Myocyte (in vitro differentiated cells): ENCODE results near the gene UNKL. TPM values are rescaled to one million over a fixed set of nuclear protein-coding genes. Genes with fewer than 3 reads are reported as not detected.

Source experiments
- DNase-seq: peaks from one replicate; pipeline ENCODE4 v3.0.0-alpha.2; 2012; ENCODE audit warnings: low read depth
- polyA plus RNA-seq: library from polyadenylated mRNA; unstranded; fragments of >200 nt; gene quantifications from one replicate; pipeline ENCODE4 v1.2.1, GENCODE V29; 2012; ENCODE audit warnings: missing spikeins
- total RNA-seq: library from RNA; depleted of rRNA; stranded (reverse); fragments of >200 nt; gene quantifications from 2 replicates; pipeline ENCODE4 v1.2.3, GENCODE V29; 2014

UNKL gene, protein sequence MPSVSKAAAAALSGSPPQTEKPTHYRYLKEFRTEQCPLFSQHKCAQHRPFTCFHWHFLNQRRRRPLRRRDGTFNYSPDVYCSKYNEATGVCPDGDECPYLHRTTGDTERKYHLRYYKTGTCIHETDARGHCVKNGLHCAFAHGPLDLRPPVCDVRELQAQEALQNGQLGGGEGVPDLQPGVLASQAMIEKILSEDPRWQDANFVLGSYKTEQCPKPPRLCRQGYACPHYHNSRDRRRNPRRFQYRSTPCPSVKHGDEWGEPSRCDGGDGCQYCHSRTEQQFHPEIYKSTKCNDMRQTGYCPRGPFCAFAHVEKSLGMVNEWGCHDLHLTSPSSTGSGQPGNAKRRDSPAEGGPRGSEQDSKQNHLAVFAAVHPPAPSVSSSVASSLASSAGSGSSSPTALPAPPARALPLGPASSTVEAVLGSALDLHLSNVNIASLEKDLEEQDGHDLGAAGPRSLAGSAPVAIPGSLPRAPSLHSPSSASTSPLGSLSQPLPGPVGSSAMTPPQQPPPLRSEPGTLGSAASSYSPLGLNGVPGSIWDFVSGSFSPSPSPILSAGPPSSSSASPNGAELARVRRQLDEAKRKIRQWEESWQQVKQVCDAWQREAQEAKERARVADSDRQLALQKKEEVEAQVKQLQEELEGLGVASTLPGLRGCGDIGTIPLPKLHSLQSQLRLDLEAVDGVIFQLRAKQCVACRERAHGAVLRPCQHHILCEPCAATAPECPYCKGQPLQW
- 9.8 and 18.9 TPM in 2 replicates for total RNA-seq
- polyA plus RNA-seq = 11.0 TPM

DNA sequence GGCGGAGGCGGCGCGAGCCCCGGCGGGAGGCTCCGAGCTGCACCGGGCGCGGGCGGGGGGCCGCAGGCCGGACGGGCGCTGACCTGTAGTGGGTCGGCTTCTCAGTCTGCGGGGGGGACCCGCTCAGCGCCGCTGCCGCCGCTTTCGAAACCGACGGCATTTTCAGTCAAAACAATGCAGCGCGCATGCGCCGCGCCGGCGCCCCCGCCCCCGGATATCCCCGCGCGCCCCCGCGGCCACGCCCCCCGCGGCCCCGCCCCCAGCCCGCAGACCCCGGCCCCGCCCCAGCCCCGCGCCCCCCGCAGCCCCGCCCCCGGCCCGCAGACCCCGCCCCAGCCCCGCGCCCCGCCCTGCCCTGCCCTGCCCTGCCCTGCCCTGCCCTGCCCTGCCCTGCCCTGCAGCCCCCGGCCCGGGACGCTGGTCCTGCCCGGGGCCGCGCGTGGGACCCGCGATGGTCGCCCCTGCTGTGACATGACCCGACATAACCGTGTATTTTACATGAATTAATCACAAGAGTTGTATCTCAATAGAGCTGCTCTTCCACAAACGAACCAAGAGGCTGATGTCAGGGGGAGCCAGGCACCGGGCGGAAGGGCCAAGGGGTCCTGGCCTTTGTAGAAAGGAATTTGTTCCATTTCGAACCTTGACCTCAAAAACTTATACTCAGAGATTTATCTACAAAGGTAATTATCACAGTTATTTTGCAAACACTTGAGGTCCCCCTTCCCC is at the start of gene UNKL:
UNKL (minus strand) TSS at position 173 of the 729 bp plus-strand sequence; CDS start at position 160, 13 bp downstream.
- peak; percentile 55 for DNase-seq

DNA sequence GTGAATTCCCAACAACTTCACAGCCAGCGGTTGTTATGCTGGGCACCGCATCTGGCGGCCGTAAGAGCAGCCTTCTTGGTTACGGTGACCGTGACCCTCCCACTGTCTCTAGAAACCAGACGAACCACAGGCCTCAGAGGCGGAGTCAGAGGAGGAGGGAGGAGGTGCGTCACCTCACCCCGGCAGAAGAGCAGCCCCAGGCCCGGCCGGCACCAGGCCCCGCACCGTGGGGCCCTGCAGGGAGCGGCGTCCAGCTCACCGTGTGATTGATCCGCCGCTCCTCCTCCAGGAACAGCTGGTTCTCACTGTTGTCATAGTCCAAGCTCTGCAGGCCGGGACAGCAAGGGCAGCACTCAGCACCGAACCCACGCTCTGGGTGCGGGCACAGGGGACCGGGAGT is 46.6 kb upstream of the UNKL start:
- DNase-seq = no peak

DNA sequence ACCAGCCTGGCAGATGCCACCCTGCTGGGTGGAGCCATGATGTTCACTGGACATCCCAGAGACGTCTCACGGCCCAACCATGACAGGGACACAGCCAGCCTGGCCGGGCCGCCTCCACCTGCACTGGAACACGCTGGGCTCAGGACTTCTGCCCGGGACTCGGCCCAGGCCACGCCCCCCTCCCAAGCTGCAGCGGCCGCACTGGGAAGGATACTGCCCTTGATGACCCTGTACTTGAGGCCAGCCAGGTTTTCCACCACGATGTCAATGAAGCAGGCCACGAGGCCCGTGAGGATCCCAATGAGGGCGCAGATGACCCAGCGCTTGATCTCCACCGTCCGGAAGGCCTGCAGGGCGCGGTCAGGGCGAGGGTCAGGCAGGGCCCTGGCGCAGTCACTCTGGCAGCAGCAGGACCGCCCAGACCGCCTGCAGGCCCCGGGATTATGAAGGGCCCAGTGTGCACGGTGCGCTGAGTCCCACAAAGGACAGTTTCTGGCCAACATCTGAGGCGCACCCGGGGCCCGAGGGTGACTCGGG is 46.2 kb upstream of the UNKL start:
- DNase-seq = no peak

DNA sequence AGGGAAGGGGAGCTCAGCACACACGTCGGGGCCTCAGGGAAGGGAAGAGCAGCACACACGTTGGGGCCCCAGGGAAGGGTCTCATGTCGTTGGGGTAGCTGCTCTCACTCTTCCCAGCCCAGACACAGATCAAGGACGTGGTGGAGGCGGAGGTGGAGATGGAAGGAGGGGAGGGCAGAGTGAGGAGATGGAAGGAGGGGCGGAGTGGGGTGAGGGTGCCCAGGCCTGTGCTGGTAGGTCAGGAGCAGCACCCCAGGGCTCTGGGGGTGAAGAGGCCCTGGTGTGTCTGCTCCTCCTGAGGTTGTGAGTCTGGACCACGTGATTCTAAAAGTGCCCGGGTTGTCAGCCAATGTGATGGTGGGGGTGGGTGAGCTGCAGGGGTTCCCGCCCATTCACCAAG is 45.5 kb upstream of the UNKL start:
- no peak for DNase-seq

DNA sequence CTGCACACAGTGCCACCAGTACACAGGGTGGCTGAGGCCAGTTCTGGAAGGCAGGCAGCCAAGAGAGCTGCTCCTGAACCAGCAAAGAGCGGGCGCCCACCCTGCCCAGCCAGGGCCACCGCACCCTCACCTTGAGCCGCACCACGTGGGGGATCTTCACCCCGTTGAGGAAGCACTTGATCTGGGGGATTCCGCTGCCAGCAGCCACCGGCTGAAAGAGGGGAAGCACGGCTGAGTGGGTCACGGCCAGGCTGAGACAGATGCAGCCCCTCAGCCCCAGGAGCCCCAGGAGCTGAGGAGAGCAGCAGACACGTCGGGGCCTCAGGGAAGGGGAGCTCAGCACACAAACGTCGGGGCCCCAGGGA is 44.5 kb upstream of the UNKL start:
- no peak for DNase-seq

DNA sequence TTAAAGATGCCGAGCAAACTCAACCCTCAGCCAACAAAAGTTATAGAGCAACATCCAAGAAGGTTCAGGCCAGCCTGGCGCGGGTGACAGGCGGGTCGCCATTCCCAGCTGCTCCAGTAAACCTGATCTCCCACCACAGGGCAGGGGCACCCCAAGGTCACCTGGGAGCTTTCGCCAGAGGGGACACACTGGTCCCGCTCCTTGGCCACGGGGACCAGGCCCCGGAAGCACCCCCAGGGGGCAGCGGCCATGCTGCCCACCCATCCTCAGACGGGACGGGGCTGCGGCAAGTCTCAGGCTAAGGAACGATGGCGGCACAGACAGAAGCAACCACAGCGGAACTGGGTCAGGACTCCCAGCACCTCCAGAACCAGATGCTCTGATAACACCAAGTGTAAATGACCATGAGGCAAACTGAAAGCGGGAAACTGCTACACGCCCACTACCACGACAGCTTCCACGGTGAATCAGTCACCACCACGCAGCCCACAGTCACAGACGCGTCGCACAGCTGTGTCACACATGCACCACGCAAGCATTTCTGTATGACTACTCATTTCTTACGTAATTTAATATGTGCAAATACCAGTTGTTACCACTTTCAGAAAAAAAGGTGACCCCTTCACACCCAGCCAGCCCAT is 44.0 kb upstream of the UNKL start:
- peak; percentile 45 for DNase-seq

DNA sequence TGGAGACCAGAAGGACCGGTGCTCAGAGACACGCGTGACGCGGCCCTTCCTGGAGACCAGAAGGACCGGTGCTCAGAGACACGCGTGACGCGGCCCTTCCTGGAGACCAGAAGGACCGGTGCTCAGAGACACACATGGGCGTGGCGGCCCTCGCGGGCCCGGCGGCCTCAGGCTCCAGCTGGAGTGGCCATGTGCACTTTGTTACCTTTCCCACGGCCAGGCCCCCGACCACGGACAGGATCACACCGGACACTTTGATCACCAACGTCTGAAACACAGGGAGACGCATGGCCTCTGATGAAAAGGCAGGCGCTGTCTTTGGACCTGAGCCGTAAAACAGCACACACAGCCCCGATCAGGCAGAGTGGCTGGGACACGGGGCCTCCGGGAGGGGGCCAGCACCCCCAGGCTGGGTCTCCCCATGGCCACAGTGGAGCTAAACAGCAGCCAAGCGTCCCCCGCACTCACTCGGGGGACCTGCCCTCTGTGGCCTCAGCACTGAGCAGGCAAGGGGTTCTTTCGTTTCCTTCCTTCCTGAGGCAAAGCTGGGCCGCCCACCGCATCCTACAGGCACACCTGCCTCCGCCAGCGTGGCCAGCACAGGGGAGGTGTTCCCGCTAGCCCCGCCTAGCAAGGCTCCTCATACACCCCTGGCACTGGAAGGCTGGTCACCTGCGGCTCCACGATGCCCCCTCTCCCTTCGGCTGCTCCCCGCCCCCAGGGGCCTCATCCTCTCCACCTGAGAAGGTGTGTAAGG is 43.2 kb upstream of the UNKL start:
- no peak for DNase-seq

DNA sequence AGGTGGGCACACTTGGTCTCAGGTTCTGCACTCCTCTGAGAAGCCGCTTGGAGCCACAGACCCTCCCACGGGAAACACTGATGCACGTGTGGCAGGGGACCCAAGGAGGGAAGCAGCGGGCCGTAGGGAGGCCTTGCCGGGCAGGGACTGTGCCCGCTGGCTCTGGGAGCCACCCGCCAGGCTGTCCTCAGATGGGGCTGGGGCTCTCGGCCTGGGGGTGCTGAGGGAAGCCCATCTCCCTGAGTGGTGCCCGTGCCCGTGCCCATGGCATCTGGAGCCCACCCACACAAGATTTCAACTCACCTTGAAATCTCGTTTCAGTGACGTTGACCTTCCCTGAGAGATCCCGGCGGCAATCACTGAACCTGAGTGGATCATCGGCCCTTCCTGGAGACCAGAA is 42.4 kb upstream of the UNKL start:
- no peak for DNase-seq

DNA sequence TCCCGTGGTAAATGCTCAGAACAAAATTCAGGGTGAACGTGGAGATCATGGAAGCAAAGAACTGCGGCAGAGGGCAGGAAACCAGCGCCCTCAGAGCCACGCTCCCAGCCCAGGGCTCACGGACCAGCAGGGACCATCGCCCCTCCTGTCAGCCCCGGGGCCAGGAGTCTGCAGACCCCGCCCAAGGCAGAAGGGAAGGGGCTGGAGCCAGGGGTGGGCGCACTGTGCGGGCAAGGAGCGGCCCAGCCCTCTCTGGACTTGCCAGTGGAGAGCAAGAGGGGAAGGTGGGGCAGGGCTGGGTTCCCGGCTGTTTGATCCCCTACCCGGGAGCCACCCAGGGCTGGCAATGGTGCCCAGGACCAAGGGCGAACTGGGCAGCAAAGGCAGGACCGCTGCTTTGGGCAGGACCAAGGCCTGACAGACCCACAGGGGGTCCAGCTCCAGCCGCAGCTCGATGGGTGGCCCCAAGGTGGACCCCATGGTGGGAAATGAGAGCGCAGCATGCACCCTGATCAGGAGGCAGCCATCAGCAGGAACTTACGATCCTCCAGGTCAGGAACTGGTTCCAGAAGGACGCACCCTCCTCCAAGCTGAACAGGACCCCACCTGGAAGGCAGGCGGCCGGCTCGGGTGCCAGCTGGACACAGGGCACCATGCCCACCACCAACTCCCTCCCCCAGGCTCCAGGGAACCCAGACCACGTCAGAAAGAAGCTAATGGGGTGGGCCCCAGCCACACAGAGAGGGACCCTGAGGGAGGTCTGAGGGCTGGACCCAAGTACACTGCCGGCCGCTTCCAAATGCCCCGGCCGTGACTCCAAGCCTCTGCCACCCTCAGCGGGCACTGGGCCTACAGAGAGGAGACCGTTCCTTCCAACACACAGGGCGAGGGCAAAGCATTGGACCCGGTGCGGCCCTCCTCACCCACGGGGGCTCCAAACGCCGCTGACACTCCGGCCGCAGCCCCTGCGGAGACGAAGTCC is 41.0 kb upstream of the UNKL start:
- DNase-seq = no peak

DNA sequence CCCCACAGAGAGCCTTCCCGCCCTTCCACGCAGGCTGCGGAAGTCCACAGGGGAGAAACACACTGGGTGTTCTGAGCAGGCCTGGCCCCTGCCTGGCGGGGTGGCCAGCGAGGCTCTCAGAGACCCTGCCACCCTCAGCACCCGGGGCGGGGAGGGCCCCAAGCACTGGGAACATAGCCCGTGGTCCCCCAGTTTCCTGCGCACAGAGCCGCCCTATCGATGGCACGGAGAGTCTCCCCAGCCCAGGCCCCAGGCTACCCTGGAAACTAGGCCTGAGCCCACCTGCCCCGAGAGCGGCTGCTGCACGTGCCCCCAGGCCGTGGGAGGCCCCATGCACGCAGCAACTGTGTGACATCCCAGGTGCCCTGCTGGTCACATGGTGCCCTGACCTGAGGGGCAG is 40.1 kb upstream of the UNKL start:
- no peak for DNase-seq

DNA sequence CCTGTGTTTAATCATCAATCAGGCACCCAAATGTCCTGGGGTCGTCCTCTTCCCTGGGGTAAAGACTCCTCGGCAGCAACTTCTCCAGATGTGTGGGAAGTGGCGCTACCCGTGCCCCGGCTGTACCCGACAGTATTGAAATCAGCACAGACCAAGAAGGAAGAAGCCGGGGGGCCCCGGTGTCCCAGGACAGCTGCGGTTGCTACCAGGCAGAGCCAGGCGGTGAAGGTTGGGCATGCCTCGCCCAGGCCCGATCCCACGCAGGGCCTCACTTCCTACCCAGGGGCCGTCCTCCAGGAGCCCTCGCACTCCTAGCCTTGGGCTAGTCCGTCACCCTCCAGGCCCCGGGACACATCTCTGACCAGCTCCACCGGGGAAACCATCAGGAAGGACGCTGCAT is 38.8 kb upstream of the UNKL start:
- no peak for DNase-seq

DNA sequence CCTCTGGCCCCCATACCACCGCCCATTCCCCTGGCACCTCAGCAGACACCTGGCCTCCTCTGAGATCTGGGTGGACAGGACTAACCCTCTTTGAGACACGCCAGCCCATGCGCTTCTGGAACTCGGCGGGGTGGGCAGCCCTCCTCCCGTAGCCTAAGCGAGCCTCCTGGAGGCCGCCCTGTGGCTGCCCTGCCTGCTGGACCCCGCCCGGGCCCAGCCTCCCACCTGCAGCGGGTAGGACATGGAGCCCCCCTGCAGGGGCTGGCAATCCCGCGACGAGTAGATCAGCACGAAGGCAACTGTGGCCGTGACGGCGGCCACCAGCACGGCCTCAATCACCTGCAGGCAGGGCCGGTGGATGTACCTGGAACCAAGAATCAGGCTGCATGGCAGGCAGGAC is 38.0 kb upstream of the UNKL start:
- no peak for DNase-seq

DNA sequence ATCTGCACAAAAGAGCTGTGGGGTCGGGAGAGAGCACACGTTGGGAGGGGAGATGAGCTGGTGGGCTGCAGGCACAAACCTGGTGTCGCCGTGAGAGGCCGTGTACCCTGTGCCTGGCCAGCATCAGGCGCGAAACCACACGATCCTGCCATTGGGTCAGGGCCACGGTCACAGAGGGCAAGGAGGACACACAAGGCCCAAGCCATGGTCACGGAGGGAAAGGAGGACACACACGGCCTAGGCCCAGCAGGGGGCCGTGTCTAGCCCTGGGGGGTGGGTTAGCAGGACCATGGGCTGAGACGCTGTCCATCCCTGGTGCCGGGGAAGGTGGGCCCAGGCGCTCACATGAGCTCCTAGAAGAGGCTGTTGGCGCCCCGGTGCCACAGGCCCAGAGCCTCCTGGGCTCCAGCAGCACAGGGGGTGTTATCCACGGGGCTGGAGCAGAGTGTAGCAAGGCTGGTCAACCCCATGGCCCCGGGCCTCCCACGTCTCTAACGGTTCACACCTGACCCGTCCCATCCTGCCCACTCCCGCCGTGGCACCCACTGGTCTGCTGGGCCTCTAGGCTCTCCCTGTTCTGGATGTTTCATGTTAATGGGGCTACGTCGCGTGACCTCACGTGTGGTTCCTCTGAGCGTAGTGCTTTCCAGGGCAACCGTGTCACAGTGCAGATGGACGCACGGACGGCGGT is 37.3 kb upstream of the UNKL start:
- no peak for DNase-seq

DNA sequence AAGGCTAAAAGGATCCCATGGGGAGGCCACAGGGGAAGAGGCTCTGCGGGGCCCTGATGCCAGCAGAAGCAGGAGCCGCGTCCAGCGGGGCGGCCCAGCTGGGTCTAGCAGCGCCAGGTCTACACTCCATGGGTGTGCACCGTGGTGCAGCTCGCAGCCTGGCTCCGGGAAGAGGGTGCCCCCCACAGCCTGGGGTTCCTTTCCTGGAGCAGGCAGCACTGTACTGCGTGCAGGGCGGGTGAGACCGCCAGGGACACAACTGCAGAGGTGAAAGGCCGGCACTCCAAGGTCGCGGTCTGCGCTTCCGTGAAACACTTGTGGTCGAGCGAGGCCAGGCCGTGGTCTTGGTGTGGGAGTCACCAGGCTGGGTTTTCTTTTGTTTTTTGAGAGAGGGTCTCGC is 36.3 kb upstream of the UNKL start:
- DNase-seq = no peak

DNA sequence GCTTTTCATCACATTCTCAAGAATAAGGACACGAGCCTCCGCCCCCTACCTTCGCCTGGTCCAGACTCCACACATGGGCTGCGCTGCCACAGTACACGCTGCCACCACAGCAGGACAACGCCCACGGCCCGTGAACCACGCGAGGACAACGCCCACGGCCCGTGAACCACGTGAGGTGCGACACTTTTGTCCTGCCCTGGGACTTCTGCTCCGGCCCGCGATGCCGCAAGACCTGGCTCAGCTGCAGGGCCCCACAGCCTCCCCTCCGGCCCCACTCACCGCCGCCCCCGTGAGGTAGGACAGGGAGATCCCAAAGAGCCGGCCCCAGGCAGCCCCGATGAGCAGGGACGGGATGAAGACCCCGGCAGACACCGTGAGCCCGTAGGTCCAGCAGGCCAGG is 35.7 kb upstream of the UNKL start:
- no peak for DNase-seq

DNA sequence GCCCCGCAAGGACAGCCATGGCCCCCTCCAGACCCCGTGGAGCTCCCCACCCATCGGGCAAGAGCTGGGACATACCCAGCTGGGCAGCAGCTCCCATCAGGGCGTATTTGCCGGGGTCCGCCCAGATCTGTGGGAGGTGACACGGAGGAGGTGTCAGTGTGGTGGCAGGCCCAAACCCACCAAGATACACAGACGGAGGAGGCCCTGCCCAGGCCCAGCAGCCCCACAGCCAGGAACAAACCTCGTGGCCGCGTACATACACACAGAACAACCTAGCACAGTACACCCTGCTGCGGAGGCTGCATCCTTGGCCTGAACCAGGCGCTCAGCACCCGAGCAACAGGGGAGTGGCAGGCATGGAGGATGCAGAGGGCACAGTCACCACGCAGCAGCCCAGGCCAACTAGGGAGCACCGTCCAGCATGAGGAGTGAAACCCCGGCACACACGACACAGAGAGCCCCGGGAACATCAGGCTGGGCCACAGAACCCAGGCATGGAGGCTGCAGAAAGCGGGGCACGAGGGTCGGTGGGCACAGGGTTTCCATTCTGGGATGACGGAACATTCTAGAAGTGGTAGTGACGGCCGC is 34.8 kb upstream of the UNKL start:
- no peak for DNase-seq

DNA sequence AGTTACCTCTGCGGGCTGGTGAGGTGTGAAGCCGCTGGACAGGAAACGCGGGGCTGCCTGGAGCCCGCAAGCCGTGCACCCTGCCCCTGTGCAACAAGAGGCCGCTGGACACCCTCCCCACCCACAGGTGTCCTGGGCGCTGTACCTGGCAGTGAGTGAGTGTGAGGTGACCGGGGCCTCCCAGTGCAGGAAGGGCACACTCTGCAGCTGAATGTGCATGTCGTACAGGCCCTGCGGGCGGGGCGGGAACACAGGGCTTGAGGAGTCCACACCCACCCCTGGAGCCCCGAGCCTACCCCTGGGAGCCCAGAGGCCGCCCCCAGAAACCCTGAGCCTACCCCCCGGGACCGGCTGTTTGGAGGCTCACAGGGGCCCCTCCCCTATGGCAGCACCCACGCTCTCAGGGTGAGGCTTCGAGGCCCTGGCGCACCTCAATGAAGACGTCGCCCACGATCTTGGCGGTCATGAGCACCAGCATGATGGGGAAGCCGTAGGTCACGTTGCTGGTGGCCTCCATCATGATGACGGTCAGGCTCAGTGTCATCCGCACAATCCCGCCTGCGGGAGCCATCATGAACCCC is 34.1 kb upstream of the UNKL start:
- DNase-seq = no peak

DNA sequence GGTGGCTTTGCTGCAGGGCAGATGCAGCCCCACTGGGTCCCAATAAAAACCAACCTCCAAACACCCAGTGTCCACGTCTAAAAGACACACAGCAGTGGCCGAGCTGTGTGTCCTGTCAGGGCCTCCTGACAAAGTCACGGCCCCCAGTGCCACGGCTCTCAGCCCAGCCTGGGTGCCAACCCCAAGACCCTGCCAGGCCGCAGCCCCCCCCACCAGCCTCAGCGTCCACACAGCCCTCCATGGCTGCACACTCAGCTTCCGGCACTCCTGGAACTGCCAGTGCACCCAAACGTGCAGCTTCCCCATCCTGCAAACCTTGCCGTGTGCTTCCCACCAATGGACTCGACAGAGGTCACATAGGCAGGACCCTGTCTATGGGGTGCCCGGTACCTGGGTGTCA is 33.5 kb upstream of the UNKL start:
- DNase-seq = no peak
